Measurements from ENCODE around the gene KCNB1.

Gene KCNB1

GRCh38 chr20:49356676-49357075, 125.8 kb downstream of the KCNB1 start:
- TF ChIP-seq CTCF (IDR thresholded peaks at IDR 0.05; ENCODE audit: control insufficient read depth, extremely low read depth, insufficient read depth), result no peak
- H3K4me3 ChIP-seq (ENCODE audit: low read depth, low read length), result no peak overlapping the region
- DNase-seq (ENCODE audit: low read depth), result no peak

- DNase-seq (ENCODE audit: low read depth), result no peak
- TF ChIP-seq CTCF (IDR thresholded peaks at IDR 0.05; ENCODE audit: control insufficient read depth, extremely low read depth, insufficient read depth), result no peak
- H3K4me3 ChIP-seq (ENCODE audit: low read depth, low read length), result no peak overlapping the region
Measured at GRCh38 chr20:49354673-49355072, 127.8 kb downstream of the KCNB1 start.

GRCh38 chr20:49353348-49353747, 129.1 kb downstream of the KCNB1 start:
- TF ChIP-seq CTCF (IDR thresholded peaks at IDR 0.05; ENCODE audit: control insufficient read depth, extremely low read depth, insufficient read depth), result no peak
- no peak overlapping the region for H3K4me3 ChIP-seq (ENCODE audit: low read depth, low read length)
- peak; percentile 1 for DNase-seq (ENCODE audit: low read depth)

GRCh38 chr20:49352751-49353150, 129.7 kb downstream of the KCNB1 start:
- TF ChIP-seq CTCF (IDR thresholded peaks at IDR 0.05; ENCODE audit: control insufficient read depth, extremely low read depth, insufficient read depth), result no peak
- DNase-seq (ENCODE audit: low read depth), result no peak
- H3K4me3 ChIP-seq (ENCODE audit: low read depth, low read length), result no peak overlapping the region

- H3K4me3 ChIP-seq (ENCODE audit: low read depth, low read length), result no peak overlapping the region
- no peak for DNase-seq (ENCODE audit: low read depth)
- TF ChIP-seq CTCF (IDR thresholded peaks at IDR 0.05; ENCODE audit: control insufficient read depth, extremely low read depth, insufficient read depth), result no peak
Measured at GRCh38 chr20:49351775-49352174, 130.7 kb downstream of the KCNB1 start.

- no peak overlapping the region for H3K4me3 ChIP-seq (ENCODE audit: low read depth, low read length)
- TF ChIP-seq CTCF (IDR thresholded peaks at IDR 0.05; ENCODE audit: control insufficient read depth, extremely low read depth, insufficient read depth), result no peak
- DNase-seq (ENCODE audit: low read depth), result no peak
Measured at GRCh38 chr20:49349694-49350252, 132.7 kb downstream of the KCNB1 start.

GRCh38 chr20:49349078-49349477, 133.4 kb downstream of the KCNB1 start:
- TF ChIP-seq CTCF (IDR thresholded peaks at IDR 0.05; ENCODE audit: control insufficient read depth, extremely low read depth, insufficient read depth), result no peak

More at GRCh38 chr20:49349078-49349477, 133.4 kb downstream of the KCNB1 start:
- no peak for DNase-seq (ENCODE audit: low read depth)
- no peak overlapping the region for H3K4me3 ChIP-seq (ENCODE audit: low read depth, low read length)

Measured in LNCaP clone FGC (cell line).